Measurements from ENCODE around the gene FAM171A1. TPM values are rescaled to one million over a fixed set of nuclear protein-coding genes. Genes with fewer than 3 reads are reported as not detected.

Gene FAM171A1
- total and polyA plus RNA-seq, 2 of the 13 experiments (the other 11 are each of a cell fraction or from before 2014, with no cell fraction given): 21.5 to 34.7 TPM

GRCh38 chr10:15334650-15335323 is 36.3 kb downstream of the FAM171A1 start:
- ATAC-seq (peak; percentile 29), FAIRE-seq (no peak), DNase-seq (ENCODE audit: low spot score) (no peak)
- peak overlapping the region in 2 of 3 experiments; percentile 15 to 49; a peak in 1 of 6 replicates for H3K4me3 ChIP-seq (replicated peaks in 1 of 3; ENCODE audit: insufficient read depth in 1 of 3, low read depth in 2 of 3, low read length in 3 of 3)
- H3K9me3 ChIP-seq (ENCODE audit: low read length): no peaks in the 10 kb centered on the region
- peaks cover 64% of the 10 kb centered on the region for H3K79me2 ChIP-seq (ENCODE audit: insufficient read depth, low read length)
- H3K27me3 ChIP-seq (ENCODE audit: control insufficient read depth in 1 of 2, insufficient read depth in 2 of 2, low read length in 2 of 2): no peaks in the 10 kb centered on the region
- ChIA-PET CTCF (ENCODE audit: low intra/inter-chr PET ratio, low total read pairs) (no interaction called here), POLR2A (interaction anchor here (0.8 to 3.3 kb wide), 5 partner anchors 9 to 34 kb away, joined by 3 to 30 read pairs (median 5); no protein-coding TSS in a partner anchor)
- peaks cover 87% of the 10 kb centered on the region for H3K4me1 ChIP-seq (ENCODE audit: insufficient read depth, low read length)
- in situ Hi-C loops (cut with HindIII; ENCODE audit: extremely low pct_ligation_motif_present, low pct_unique_long_range_greater_than_20kb): no loop called here
- WGBS (ENCODE audit: low lambda C conversion rate): 23% methylated on average over 6 of the region's 7 CpGs
- TSS peak; percentile 99 for BruUV-seq (replicated peaks)
- intact Hi-C loops (cut with micrococcal nuclease; ENCODE audit: unreplicated experiment): loop anchor here (1.0 to 5.0 kb wide), 2 partner anchors 10 to 33 kb away; no protein-coding TSS in a partner anchor
- H4K20me1 ChIP-seq (ENCODE audit: insufficient read depth, low read length): no peaks in the 10 kb centered on the region
- peaks cover 0 to 1% of the 10 kb centered on the region in 2 experiments; a peak in 1 of 5 replicates for H3K36me3 ChIP-seq (replicated peaks in 1 of 2; ENCODE audit: control insufficient read depth in 1 of 2, insufficient read depth in 2 of 2, low read length in 2 of 2)
- peak overlapping the region; percentile 96 for H3K27ac ChIP-seq (ENCODE audit: extremely low read length, insufficient read depth, low read length)
- H2AFZ ChIP-seq (ENCODE audit: low read length): no peak overlapping the region
- H3K9ac ChIP-seq (ENCODE audit: insufficient read depth, low read depth, low read length): peak overlapping the region; percentile 76
- H3K4me2 ChIP-seq (ENCODE audit: low read depth, low read length): peak overlapping the region; percentile 65
- TF ChIP-seq ZNF326 (CRISPR knock-in tag; IDR thresholded peaks at IDR 0.05; ENCODE audit: borderline replicate concordance) (no peak), ZNF597 (CRISPR knock-in tag; IDR thresholded peaks at IDR 0.05) (no peak), FOXK1 (CRISPR knock-in tag; IDR thresholded peaks at IDR 0.05; ENCODE audit: borderline replicate concordance, low read depth) (no peak), FLYWCH1 (CRISPR knock-in tag; IDR thresholded peaks at IDR 0.05) (no peak), MTF2 (CRISPR knock-in tag; IDR thresholded peaks at IDR 0.05; ENCODE audit: borderline replicate concordance) (no peak), UBTF (CRISPR knock-in tag; IDR thresholded peaks at IDR 0.05) (peak; percentile 39; the same call in 1 of the 2 replicates), DZIP1 (CRISPR knock-in tag; IDR thresholded peaks at IDR 0.05) (no peak), ZNF331 (CRISPR knock-in tag; IDR thresholded peaks at IDR 0.05) (no peak), MTERF4 (CRISPR knock-in tag; IDR thresholded peaks at IDR 0.05) (no peak), ZBTB46 (CRISPR knock-in tag; IDR thresholded peaks at IDR 0.05; ENCODE audit: borderline replicate concordance) (no peak), FOXP1 (IDR thresholded peaks at IDR 0.05) (no peak), FOXP1 (CRISPR knock-in tag; IDR thresholded peaks at IDR 0.05) (no peak), KDM6A (CRISPR knock-in tag; IDR thresholded peaks at IDR 0.05; ENCODE audit: low read depth) (no peak), ZNF549 (CRISPR knock-in tag; IDR thresholded peaks at IDR 0.05) (no peak), HNRNPH1 (optimal IDR thresholded peaks at IDR 0.05; ENCODE audit: low read depth, low read length) (no peak)
